GM18505 (cell line): ENCODE data around the gene ERC2.

ENCODE experiments used
- ATAC-seq: cut with Tn5 transposase; IDR thresholded peaks from one replicate; pipeline ENCODE4 v1.9.1; 2021; ENCODE audit not compliant: unreplicated experiment
- POLR2A ChIP-seq: IDR thresholded peaks from 4 replicates; pipeline ENCODE4 v1.6.1; 2011; ENCODE audit warnings: borderline replicate concordance; ENCODE audit not compliant: insufficient read depth, insufficient read length; ENCODE audit errors: extremely low read depth

Gene ERC2

DNA sequence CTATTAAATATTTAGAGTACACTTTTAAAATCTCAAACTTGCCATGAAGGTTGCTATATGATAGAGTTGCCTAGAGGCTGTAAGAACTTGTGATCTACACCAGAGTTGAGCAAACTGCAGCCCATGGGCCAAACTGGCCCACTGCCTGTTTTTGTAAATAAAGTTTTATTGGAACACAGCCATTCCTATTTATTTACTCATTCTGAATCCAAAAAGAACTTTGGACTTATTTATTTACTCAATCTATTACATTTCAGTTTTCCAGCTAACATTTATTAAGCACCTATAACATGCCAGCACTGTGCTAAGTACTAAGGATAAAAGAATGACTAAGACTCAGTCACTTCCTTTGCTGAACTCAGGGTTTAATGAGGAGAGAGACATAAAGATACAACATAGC, 403.6 kb downstream of the ERC2 start:
- no peak for ATAC-seq
- no peak for TF ChIP-seq POLR2A

DNA sequence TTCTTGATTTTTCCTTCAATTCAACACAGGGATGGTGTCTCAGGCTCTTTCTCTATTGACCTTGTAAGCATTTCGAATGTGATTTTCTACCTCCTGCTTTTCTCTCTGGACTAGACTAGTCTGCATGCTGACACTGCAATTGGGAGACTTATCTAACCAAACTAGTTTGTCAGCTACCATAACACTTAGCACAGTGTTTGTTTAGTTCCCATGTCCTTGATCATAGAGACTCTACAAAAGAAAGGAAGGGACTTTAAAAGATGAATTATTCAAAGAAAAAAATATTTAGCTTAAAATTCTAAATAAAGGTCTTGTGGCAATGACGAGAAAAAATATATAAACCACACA, 407.0 kb downstream of the ERC2 start:
- no peak for TF ChIP-seq POLR2A

GRCh38 chr3:56060521-56061278, 407.6 kb downstream of the ERC2 start:
- no peak for ATAC-seq
- TF ChIP-seq POLR2A, result no peak

More for the DNA sequence above, 407.0 kb downstream of the ERC2 start:
- ATAC-seq, result no peak

DNA sequence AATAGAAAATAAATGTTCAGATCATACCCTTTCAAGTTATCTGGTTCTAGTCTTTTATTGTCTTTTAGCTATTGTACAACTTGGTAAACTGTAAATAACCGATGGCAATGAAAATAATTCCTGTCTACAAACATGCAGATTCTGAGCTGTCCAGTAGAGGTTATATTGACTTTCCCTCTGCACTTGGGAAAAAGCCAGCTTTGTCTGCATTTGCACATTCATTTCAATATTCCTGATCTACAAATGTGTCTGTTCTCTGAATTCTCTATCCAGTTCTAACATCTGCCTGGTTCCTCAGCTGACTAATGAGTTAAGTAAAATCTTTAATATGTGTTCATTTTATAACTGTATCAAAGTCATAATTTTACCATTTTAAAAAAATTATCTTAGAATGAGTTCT, 408.5 kb downstream of the ERC2 start:
- no peak for TF ChIP-seq POLR2A

GRCh38 chr3:56055951-56056350, 412.3 kb downstream of the ERC2 start:
- TF ChIP-seq POLR2A, result no peak
- ATAC-seq, result no peak

More for the DNA sequence above, 408.5 kb downstream of the ERC2 start:
- ATAC-seq, result no peak

DNA sequence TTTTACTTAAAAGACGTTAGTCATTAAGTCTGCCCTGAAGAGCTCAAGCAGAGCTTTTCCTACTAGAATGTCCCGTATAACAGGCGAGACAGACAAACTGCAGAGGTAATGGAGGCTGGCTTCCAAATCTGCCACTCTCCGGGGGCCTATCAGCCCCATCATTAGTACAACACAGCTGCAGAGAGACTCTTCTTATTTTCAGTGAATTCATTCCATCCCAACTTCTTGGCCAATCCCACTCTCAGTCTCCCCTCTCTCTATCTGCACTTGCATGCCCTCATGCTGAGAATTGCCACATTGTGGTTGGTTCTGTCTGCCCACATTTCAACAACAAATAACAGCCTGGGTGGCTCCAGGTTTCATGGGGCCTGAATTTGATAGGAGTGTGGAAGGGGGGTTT, 412.7 kb downstream of the ERC2 start:
- no peak for ATAC-seq
- no peak for TF ChIP-seq POLR2A

- no peak for TF ChIP-seq POLR2A
- no peak for ATAC-seq
Measured at GRCh38 chr3:56054844-56055243, 413.4 kb downstream of the ERC2 start.

- TF ChIP-seq POLR2A, result no peak
- ATAC-seq, result no peak
Measured at GRCh38 chr3:56053727-56054126, 414.5 kb downstream of the ERC2 start.

DNA sequence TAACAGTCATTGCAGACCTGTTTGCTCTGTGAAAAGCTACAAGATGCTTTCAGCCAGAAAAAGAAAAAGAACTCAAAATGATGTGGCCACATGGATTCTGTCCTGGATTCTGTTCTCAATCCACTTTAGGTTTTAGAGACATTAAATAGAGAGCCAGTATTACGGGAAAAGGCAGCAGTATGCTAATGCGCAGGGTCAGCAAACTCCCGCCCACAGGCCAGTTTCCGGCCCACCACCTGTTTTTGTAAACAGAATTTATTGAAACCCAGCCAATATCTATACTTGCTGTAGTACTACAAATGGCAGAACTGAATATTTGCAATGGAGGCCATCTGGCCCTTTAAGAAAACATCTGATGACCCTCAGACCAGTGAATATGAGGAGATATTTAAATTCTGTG, 416.1 kb downstream of the ERC2 start:
- no peak for TF ChIP-seq POLR2A
- ATAC-seq, result no peak

GRCh38 chr3:56051052-56051451, 417.2 kb downstream of the ERC2 start:
- no peak for ATAC-seq
- no peak for TF ChIP-seq POLR2A

DNA sequence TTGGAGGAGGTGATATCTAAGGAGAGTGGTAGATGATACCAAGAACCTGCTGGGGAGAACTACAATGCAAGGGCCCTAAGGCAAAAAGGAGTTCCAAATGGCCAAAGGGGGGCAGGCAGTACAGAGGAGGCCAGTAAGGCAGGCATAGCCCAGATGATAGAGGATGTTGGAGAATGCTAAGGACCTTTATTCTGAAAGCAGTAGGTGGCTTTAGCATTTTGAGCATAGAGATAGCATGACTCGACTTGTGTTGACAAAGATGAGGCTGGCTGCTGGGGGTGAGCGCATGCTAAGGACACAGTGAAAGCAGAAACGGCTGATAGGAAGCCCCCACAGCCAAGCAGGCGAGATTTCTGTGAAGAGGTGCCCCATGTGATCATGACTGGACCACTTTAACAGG, 419.3 kb downstream of the ERC2 start:
- TF ChIP-seq POLR2A, result no peak
- no peak for ATAC-seq

GRCh38 chr3:56048331-56048730, 419.9 kb downstream of the ERC2 start:
- TF ChIP-seq POLR2A, result no peak
- ATAC-seq, result no peak

DNA sequence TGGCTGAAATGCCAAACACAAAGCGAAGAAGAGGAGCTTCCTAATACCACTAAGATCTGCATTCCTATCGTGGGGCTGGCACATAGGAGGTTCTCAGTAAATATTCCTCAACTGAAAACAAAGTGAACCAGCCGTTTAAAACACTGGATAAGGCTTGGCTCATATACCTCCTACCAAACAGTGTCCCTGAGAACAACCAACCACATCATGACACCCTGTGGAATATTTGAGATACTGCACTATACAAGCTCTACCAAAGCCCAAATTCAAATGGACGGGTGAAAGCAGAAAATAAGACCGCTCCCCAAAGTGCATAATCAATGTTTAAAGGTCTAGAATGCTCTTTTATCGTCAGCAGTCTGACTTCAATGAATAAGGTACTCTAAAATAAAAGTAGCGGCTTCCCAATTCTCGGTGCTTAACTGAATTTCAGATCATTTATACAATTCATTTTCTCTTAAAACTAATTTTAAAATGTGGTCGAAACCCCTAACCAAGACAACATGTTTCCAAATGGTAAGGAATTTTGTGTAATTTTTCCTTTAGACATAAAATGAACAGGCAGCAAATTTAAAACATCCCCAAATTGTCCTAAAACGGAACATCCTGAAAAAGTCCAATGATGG, 425.8 kb downstream of the ERC2 start:
- no peak for TF ChIP-seq POLR2A
- no peak for ATAC-seq

DNA sequence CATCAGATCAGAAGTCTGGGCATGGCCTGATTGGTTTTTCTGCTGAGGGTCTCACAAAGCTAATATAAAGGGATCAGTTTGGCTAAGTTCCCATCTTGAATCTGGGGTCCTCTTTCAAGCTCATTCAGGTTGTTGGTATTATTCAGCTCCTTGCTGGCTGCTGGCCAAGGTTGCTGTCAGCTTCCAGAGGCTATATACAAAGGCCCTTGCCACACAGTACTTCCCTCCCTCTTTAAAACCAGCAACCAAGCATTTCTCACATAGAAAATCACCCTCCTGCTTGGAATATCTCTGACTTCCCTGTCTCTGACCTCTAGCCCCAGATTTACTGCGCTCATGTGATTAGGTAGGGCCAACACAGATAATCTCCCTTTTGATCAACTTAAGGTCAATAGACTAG, 442.9 kb downstream of the ERC2 start:
- no peak for TF ChIP-seq POLR2A

More for the DNA sequence above, 442.9 kb downstream of the ERC2 start:
- ATAC-seq, result no peak
